Measurements from ENCODE around the gene NDUFA12. TPM values are rescaled to one million over a fixed set of nuclear protein-coding genes. Genes with fewer than 3 reads are reported as not detected.

NDUFA12 gene
- total RNA-seq, 3 donors from 2014 or later (not counting 1 experiment from before 2014, with no cell fraction given): 67.7 to 91.5 (median 69.6) TPM

DNA sequence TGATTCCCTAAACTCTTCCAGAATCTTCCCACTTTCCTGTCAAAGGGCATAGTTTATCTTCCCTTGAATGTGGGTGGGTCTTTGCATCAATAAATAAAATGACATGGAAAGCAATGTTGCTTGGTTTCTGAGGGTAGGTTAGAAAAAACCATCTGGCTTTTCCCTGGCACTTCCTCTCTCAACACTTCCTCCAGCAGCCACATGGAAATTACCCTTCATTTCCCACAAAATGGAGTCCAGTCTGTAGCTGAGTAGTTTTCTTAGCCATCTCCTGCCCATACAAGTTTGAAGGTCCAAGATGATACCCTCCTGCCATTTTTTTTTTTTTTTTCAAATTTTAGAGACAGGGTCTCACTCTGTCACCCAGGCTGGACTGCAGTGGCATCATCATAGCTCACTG lies 11.1 kb upstream of the NDUFA12 start:
- Mint-ChIP-seq H3K27ac (no peak overlapping the region), H3K4me3 (no peak overlapping the region), H3K9me3 (peaks cover 0 to 5% of the 10 kb centered on the region in 2 donors), H3K36me3 (no peaks in the 10 kb centered on the region), H3K27me3 (ENCODE audit: low read depth in 2 of 2) (peaks cover 0 to 8% of the 10 kb centered on the region in 2 donors), H3K4me1 (no peaks in the 10 kb centered on the region)
- H3K27me3 ChIP-seq (ENCODE audit: control insufficient read depth, insufficient read depth, low read length): no peaks in the 10 kb centered on the region
- intact Hi-C loops (cut with micrococcal nuclease): no loop called here
- no peaks in the 10 kb centered on the region for H3K9me3 ChIP-seq (ENCODE audit: control insufficient read depth, insufficient read depth, low read length)
- H3K27ac ChIP-seq (ENCODE audit: low read length): no peak overlapping the region
- no peak overlapping the region for H3K4me3 ChIP-seq (ENCODE audit: low read length)
- no peak for DNase-seq
- TF ChIP-seq, protein P1, sequence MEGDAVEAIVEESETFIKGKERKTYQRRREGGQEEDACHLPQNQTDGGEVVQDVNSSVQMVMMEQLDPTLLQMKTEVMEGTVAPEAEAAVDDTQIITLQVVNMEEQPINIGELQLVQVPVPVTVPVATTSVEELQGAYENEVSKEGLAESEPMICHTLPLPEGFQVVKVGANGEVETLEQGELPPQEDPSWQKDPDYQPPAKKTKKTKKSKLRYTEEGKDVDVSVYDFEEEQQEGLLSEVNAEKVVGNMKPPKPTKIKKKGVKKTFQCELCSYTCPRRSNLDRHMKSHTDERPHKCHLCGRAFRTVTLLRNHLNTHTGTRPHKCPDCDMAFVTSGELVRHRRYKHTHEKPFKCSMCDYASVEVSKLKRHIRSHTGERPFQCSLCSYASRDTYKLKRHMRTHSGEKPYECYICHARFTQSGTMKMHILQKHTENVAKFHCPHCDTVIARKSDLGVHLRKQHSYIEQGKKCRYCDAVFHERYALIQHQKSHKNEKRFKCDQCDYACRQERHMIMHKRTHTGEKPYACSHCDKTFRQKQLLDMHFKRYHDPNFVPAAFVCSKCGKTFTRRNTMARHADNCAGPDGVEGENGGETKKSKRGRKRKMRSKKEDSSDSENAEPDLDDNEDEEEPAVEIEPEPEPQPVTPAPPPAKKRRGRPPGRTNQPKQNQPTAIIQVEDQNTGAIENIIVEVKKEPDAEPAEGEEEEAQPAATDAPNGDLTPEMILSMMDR (IDR thresholded peaks at IDR 0.05): no peak
- no peaks in the 10 kb centered on the region for H3K36me3 ChIP-seq (ENCODE audit: control insufficient read depth, insufficient read depth, low read length)
- no peak for ATAC-seq
- H3K4me1 ChIP-seq (ENCODE audit: control insufficient read depth, insufficient read depth, low read length): no peaks in the 10 kb centered on the region

DNA sequence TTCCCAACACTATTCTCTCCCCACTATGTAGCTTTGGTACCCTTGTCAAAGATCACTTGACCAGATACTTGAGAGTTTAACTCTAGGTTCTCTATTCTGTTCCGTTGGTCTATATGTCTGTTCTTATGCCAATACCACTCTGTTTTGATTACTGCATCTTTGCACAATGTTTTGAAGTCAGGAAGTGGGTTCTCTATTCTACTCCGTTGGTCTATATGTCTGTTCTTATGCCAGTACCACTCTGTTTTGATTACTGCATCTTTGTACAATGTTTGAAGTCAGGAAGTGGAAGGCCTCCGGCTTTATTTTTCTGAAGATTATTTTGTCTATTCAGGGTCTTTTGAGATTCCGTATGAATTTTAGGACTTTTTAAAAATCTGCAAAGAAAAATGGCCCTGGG lies 2.7 kb upstream of the NDUFA12 start:
- Histone ChIP-seq H3K27ac (ENCODE audit: low read length) (no peak overlapping the region), H3K4me1 (ENCODE audit: control insufficient read depth, insufficient read depth, low read length) (peaks cover 18% of the 10 kb centered on the region), H3K9me3 (ENCODE audit: control insufficient read depth, insufficient read depth, low read length) (peaks cover 12% of the 10 kb centered on the region), H3K27me3 (ENCODE audit: control insufficient read depth, insufficient read depth, low read length) (no peaks in the 10 kb centered on the region), H3K4me3 (ENCODE audit: low read length) (no peak overlapping the region), H3K36me3 (ENCODE audit: control insufficient read depth, insufficient read depth, low read length) (peaks cover 2% of the 10 kb centered on the region)
- no peaks in the 10 kb centered on the region for H3K36me3 Mint-ChIP-seq
- no peak overlapping the region for H3K27ac Mint-ChIP-seq
- TF ChIP-seq, protein P1 (IDR thresholded peaks at IDR 0.05): no peak
- peak overlapping the region; percentile 19 for H3K4me3 Mint-ChIP-seq
- no peaks in the 10 kb centered on the region for H3K27me3 Mint-ChIP-seq (ENCODE audit: low read depth in 2 of 2)
- H3K9me3 Mint-ChIP-seq: peaks cover 0 to 6% of the 10 kb centered on the region in 2 donors
- 76% methylated on average over 4 of the region's 4 CpGs for WGBS (ENCODE audit: insufficient coverage)
- H3K4me1 Mint-ChIP-seq: peaks cover 22 to 23% of the 10 kb centered on the region in 2 donors
- DNase-seq (peak in 1 of 2 donors; percentile 21), ATAC-seq (no peak)
- intact Hi-C loops (cut with micrococcal nuclease): no loop called here

DNA sequence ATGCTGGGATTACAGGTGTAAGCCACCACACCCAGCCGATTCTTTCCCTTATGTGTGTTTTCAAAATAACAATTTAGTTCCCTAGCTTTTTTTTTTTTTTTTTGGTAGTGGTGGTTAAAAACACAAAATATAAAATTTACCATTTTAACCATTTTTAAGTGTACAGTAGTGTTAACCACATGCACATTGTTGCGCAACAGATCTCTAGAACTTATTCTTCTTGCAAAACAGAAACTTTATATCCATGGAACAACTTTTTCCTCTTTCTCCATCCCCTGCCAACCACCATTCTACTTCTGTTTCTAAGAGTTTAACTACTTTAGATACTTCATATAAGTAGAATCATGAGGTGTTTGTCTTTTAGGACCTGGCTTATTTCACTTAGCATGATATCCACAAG lies 1.1 kb upstream of the NDUFA12 start:
- peaks cover 0 to 6% of the 10 kb centered on the region in 2 donors for H3K9me3 Mint-ChIP-seq
- Histone ChIP-seq H3K36me3 (ENCODE audit: control insufficient read depth, insufficient read depth, low read length) (peaks cover 3% of the 10 kb centered on the region), H3K27ac (ENCODE audit: low read length) (no peak overlapping the region), H3K4me1 (ENCODE audit: control insufficient read depth, insufficient read depth, low read length) (peaks cover 21% of the 10 kb centered on the region), H3K4me3 (ENCODE audit: low read length) (no peak overlapping the region), H3K9me3 (ENCODE audit: control insufficient read depth, insufficient read depth, low read length) (peaks cover 12% of the 10 kb centered on the region), H3K27me3 (ENCODE audit: control insufficient read depth, insufficient read depth, low read length) (no peaks in the 10 kb centered on the region)
- H3K4me3 Mint-ChIP-seq: peak overlapping the region; percentile 95
- TF ChIP-seq, protein P1 (IDR thresholded peaks at IDR 0.05): no peak
- peaks cover 31% of the 10 kb centered on the region in 2 donors for H3K4me1 Mint-ChIP-seq
- WGBS (ENCODE audit: insufficient coverage): 71% methylated on average over 1 of the region's 2 CpGs
- no peaks in the 10 kb centered on the region for H3K27me3 Mint-ChIP-seq (ENCODE audit: low read depth in 2 of 2)
- DNase-seq (no peak), ATAC-seq (no peak)
- intact Hi-C loops (cut with micrococcal nuclease): no loop called here
- H3K36me3 Mint-ChIP-seq: no peaks in the 10 kb centered on the region
- H3K27ac Mint-ChIP-seq: peak overlapping the region; percentile 94 to 96

DNA sequence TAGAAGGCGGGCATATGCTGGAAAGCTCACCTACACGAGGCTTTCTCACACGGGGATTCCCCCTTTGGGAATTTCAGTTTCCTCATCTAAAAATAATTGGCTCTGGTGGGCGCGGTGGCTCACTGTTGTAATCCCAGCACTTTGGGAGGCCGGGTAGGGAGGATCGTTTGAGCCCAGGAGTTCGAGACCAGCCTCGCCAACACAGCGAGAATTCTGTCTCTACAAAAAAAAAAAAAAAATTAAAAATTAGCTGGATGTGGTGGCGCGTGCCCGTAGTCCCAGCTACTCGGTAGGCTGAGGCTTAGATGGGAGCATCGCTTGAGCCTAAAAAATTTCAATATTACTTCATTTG lies 400 bp upstream of the NDUFA12 start:
- ATAC-seq (peak in 2 of 3 donors; percentile 1), DNase-seq (no peak)
- H3K4me1 Mint-ChIP-seq: peaks cover 38% of the 10 kb centered on the region in 2 donors
- H3K36me3 ChIP-seq (ENCODE audit: control insufficient read depth, insufficient read depth, low read length): peaks cover 3% of the 10 kb centered on the region
- no peaks in the 10 kb centered on the region for H3K36me3 Mint-ChIP-seq
- H3K27me3 ChIP-seq (ENCODE audit: control insufficient read depth, insufficient read depth, low read length): no peaks in the 10 kb centered on the region
- peaks cover 0 to 6% of the 10 kb centered on the region in 2 donors for H3K9me3 Mint-ChIP-seq
- TF ChIP-seq, protein P1 (IDR thresholded peaks at IDR 0.05): no peak
- intact Hi-C loops (cut with micrococcal nuclease): loop anchor here (1.0 to 2.0 kb wide), 2 partner anchors 63 to 327 kb away; no protein-coding TSS in a partner anchor
- peaks cover 12% of the 10 kb centered on the region for H3K9me3 ChIP-seq (ENCODE audit: control insufficient read depth, insufficient read depth, low read length)
- peak overlapping the region; percentile 95 for H3K4me3 Mint-ChIP-seq
- WGBS (ENCODE audit: insufficient coverage): 64% methylated on average over 13 of the region's 15 CpGs
- H3K4me1 ChIP-seq (ENCODE audit: control insufficient read depth, insufficient read depth, low read length): peaks cover 21% of the 10 kb centered on the region
- H3K4me3 ChIP-seq (ENCODE audit: low read length): peak overlapping the region; percentile 76
- peak overlapping the region; percentile 94 to 96 for H3K27ac Mint-ChIP-seq
- no peaks in the 10 kb centered on the region for H3K27me3 Mint-ChIP-seq (ENCODE audit: low read depth in 2 of 2)
- peak overlapping the region; percentile 77 for H3K27ac ChIP-seq (ENCODE audit: low read length)

Measured in natural killer cell (primary cell).